Ovary (tissue), 9 donors: ENCODE results near the gene PEX10. TPM values are rescaled to one million over a fixed set of nuclear protein-coding genes. Genes with fewer than 3 reads are reported as not detected.

Experiments
- DNase-seq, 5 donors: peaks; one replicate each; pipeline ENCODE4 v3.0.0-alpha.2; 2019 to 2020
- H3K27ac ChIP-seq, 2 donors: fragments of 200-600 bp; one replicate each; pipeline versions ENCODE4 v1.5.1 to v1.8.0; 2019 to 2022
- H3K27me3 ChIP-seq: fragments of 200-600 bp; one replicate; pipeline ENCODE4 v1.8.0; 2022
- H3K36me3 ChIP-seq: fragments of 200-600 bp; sonication (generic); one replicate; pipeline ENCODE4 v1.5.1; 2019
- H3K4me1 ChIP-seq: one replicate; pipeline ENCODE4 v1.8.1; 2013; ENCODE audit warnings: mild to moderate bottlenecking, moderate library complexity; ENCODE audit not compliant: insufficient read depth
- H3K4me3 ChIP-seq: fragments of 200-600 bp; sonication (generic); one replicate; pipeline ENCODE4 v1.5.1; 2017
- H3K9me3 ChIP-seq, 2 donors: fragments of 200-600 bp in 1 of 2; sonication (generic) in 1 of 2; one replicate each; pipeline versions ENCODE4 v1.5.1 to v1.8.1; 2013 to 2019; ENCODE audit warnings: mild to moderate bottlenecking in 1 of 2, moderate library complexity in 1 of 2
- CTCF ChIP-seq, 3 donors: fragments of 450-650 bp in 2 of 3; fragments of 200-600 bp in 1 of 3; IDR thresholded peaks; one replicate each; pipeline versions ENCODE4 v1.5.1 to v1.8.0; 2016 to 2022; ENCODE audit warnings: antibody characterized with exemption in 3 of 3, mild to moderate bottlenecking in 1 of 3
- EP300 ChIP-seq: sonication (generic); formaldehyde crosslinking; IDR thresholded peaks from one replicate; pipeline ENCODE4 v1.6.1; 2017; ENCODE audit warnings: antibody characterized with exemption
- POLR2A ChIP-seq: fragments of 450-650 bp; IDR thresholded peaks from one replicate; pipeline ENCODE4 v1.6.1; 2017; ENCODE audit warnings: antibody characterized with exemption, mild to moderate bottlenecking, moderate library complexity
- WGBS, 3 donors: extraction: QIAGEN DNeasy Blood & Tissue Kit in 1 of 3; methylation state at CpG; one replicate each; pipeline versions ENCODE4 v1.1.5 to v1.1.7; 2013 to 2017; 5-methylcytosine and 5-hydroxymethylcytosine counted together
- intact Hi-C, 4 donors: fragments of 100-400 bp; cut with DNase I; formaldehyde crosslinking; loops; one replicate each; pipeline versions ENCODE4 v1.11.0 to v1.15.1; 2022 to 2023
- polyA plus RNA-seq, 2 donors: library from polyadenylated mRNA; stranded (reverse); fragments of 200-250 nt in 1 of 2; fragments of 350-450 nt in 1 of 2; fragmentation: Illumina TruSeq in 1 of 2; extraction: RNeasy Lipid Tissue Mini Kit (QIAGEN cat#74804) in 1 of 2; gene quantifications; one replicate each; pipeline ENCODE4 v1.2.3, GENCODE V29; 2013 to 2014
- total RNA-seq, 7 donors: library from RNA; depleted of rRNA in 2 of 7; stranded (reverse); fragments of >200 nt in 2 of 7; fragmentation: NEBNext Ultra II Directional in 3 of 7; extraction: Animal tissue kit (Norgen Biotek cat#: 25700) in 3 of 7; gene quantifications; one replicate each; pipeline versions ENCODE4 v1.1.0 to v1.2.4, GENCODE V29; 2016 to 2023
- donor health status: DM: no; HTN: no; CAD: no; lungs with moderate emphysema.
- donor health status: DM: no; HTN: no; CAD: no.
- donor health status: Bipolar disorder and iron deficiency.
- donor health status: DM: yes; HTN: yes; CAD: no.
- donor health status: DM: no; HTN: no; CAD: no.
- donor health status: DM: yes; HTN: yes; CAD: no.

Gene PEX10
- total and polyA plus RNA-seq, 9 donors: 14.4 to 25.9 (median 19.3) TPM

- no peaks in the 10 kb centered on the region for H3K9me3 ChIP-seq
- DNase-seq: no peak
- 52 to 64% (median 55%) methylated on average over 15 of the region's 15 CpGs for WGBS, 3 donors
- H3K4me1 ChIP-seq: no peaks in the 10 kb centered on the region
- intact Hi-C loops: no loop called here
- TF ChIP-seq EP300: no peak
- no peak for TF ChIP-seq CTCF (IDR thresholded peaks at IDR 0.05)
- no peak for TF ChIP-seq POLR2A
- no peaks in the 10 kb centered on the region for H3K27me3 ChIP-seq
- no peaks in the 10 kb centered on the region for H3K36me3 ChIP-seq
- no peak overlapping the region for H3K4me3 ChIP-seq
- H3K27ac ChIP-seq: no peak overlapping the region
Measured at GRCh38 chr1:2438038-2438437, 25.7 kb upstream of the PEX10 start.

GRCh38 chr1:2437617-2438016 is 25.3 kb upstream of the PEX10 start:
- 80 to 86% (median 81%) methylated on average over 15 of the region's 15 CpGs for WGBS, 3 donors
- Histone ChIP-seq H3K4me3 (no peak overlapping the region), H3K27ac (no peak overlapping the region), H3K27me3 (no peaks in the 10 kb centered on the region), H3K9me3 (no peaks in the 10 kb centered on the region), H3K36me3 (no peaks in the 10 kb centered on the region), H3K4me1 (no peaks in the 10 kb centered on the region)
- TF ChIP-seq EP300: no peak
- TF ChIP-seq POLR2A: no peak
- no peak for TF ChIP-seq CTCF (IDR thresholded peaks at IDR 0.05)
- intact Hi-C loops: no loop called here
- no peak for DNase-seq

- intact Hi-C loops: no loop called here
- TF ChIP-seq EP300: no peak
- TF ChIP-seq POLR2A: no peak
- no peak for TF ChIP-seq CTCF (IDR thresholded peaks at IDR 0.05)
- no peaks in the 10 kb centered on the region for H3K36me3 ChIP-seq
- no peaks in the 10 kb centered on the region for H3K27me3 ChIP-seq
- no peak overlapping the region for H3K4me3 ChIP-seq
- H3K9me3 ChIP-seq: no peaks in the 10 kb centered on the region
- H3K4me1 ChIP-seq: no peaks in the 10 kb centered on the region
- 68 to 83% (median 71%) methylated on average over 4 to 7 of the region's 7 CpGs for WGBS, 3 donors
- no peak for DNase-seq
- H3K27ac ChIP-seq: no peak overlapping the region
Measured at GRCh38 chr1:2436876-2437275, 24.5 kb upstream of the PEX10 start.

GRCh38 chr1:2435746-2436355 is 23.5 kb upstream of the PEX10 start:
- 18 to 22% (median 20%) methylated on average over 2 of the region's 2 CpGs for WGBS, 3 donors
- Histone ChIP-seq H3K4me1 (no peaks in the 10 kb centered on the region), H3K9me3 (no peaks in the 10 kb centered on the region), H3K36me3 (no peaks in the 10 kb centered on the region), H3K4me3 (no peak overlapping the region), H3K27me3 (no peaks in the 10 kb centered on the region), H3K27ac (no peak overlapping the region)
- DNase-seq: no peak
- intact Hi-C loops: no loop called here
- TF ChIP-seq CTCF (IDR thresholded peaks at IDR 0.05): no peak
- TF ChIP-seq POLR2A: no peak
- TF ChIP-seq EP300: no peak
